ENCODE measurements around the gene CSTPP1.

Gene CSTPP1

DNA sequence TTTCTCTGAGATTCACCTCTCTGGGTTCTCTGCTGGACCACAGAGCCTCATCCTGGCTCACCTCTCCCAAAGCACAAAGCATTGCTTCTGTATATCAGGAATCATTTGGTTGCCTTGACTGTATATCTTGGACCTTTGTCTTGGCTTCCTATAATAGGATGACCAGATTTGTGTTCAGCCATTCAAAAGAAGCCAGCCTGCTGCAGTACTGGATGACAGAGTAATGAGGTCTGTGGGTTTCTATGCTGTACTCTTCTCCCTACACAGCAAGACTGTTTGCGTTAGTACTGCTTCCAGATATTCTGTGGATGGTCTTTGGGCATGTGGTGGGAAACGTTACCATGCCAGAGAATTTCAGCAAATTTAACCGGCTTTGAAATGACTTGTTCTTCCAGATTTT, 200.4 kb downstream of the CSTPP1 start:
- no peak for DNase-seq (ENCODE audit: low spot score)

DNA sequence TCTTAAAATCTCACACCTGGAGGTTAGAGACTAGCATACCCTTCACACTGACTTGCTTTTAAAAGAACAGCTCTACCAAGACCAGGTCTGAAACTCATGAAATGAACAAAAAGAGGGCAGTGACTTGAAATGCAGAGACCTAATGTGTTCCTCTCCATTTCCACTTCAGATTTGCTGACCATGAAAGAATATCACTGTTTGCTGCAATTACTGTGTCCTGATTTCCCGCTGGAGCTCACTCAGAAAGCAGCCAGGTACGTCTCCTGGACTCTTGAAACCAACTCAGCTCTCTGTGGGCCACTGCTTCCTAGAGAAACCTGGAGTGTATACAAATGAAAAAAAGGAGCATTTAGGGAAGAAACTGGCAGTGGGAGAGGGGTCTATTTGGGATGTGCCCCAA, 200.9 kb downstream of the CSTPP1 start:
- no peak for DNase-seq (ENCODE audit: low spot score)

DNA sequence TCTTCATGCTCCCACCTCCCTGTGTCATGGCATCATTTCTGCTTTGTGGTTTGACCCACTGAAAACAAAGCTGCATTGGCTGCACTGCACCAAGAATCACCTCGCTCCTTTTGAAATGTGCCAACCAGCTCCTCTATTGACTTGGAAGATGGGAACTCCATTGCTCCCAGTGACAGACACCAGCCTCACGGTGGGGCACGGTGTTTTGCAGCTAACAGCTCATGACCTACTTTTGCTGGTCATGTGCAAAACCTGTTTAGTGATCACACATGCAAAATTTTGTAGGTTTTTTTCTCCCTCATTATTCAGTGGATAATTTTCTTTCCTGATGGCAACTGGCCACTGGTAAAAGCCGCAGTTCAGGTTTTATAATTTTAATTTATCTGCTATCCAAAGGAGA, 203.3 kb downstream of the CSTPP1 start:
- no peak for DNase-seq (ENCODE audit: low spot score)

DNA sequence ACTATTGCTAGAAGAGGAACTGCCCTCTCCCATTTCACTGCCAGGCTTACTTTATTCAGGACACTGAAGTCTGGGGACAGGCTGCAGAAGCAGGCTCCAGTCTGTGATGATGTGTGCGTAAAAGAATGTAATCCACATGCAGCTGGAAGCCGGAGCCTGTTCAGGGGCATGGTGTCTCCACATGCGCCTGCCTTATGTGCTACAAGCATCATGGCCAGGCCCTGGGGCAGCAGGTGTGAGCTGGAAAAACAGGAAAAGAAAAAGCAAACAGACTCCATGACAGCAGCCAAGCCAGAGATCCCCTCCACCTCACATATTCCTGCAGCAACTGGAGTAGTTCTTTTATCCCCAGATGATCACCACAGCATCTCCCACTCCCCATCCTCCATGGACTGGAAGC, 206.8 kb downstream of the CSTPP1 start:
- no peak for DNase-seq (ENCODE audit: low spot score)

DNA sequence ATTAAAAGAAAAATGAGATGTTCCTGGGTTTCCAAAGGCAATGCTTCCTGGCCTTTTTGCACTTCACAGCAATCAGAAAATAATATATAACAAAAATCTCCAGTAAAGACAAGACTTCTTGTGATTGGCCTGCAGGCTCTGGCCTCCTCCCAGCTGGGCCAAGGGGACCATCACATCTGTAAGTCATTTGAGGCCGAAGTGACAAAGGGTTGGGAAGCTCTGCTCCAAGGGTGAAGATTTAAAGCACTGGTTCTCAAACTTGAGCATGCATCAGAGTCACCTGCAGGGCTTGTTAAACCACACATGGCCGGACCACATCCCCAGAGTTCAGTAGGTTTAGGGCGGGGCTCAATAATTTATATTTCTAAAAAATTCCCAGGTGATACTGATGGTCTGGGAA, 208.0 kb downstream of the CSTPP1 start:
- DNase-seq (ENCODE audit: low spot score) = no peak

DNA sequence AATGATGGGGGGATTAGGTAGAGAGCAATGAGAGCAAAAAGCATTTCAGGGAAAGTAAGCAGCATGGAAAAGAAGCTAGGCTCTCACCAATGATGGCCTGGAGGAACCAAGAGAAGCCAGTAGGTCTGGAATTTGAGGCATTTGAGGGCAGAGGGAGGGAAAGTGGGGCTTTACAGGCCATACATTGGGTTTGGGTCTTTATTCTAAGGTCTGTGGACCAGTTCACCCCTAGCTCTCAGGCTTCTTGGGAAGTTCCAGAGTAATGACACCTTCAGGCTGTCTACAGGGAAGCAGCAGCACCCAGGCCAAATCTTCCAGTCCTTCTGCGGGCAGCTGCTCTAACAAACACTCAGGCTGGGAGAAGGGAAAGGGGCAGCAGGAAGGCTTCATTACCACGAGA, 210.7 kb downstream of the CSTPP1 start:
- no peak for DNase-seq (ENCODE audit: low spot score)

DNA sequence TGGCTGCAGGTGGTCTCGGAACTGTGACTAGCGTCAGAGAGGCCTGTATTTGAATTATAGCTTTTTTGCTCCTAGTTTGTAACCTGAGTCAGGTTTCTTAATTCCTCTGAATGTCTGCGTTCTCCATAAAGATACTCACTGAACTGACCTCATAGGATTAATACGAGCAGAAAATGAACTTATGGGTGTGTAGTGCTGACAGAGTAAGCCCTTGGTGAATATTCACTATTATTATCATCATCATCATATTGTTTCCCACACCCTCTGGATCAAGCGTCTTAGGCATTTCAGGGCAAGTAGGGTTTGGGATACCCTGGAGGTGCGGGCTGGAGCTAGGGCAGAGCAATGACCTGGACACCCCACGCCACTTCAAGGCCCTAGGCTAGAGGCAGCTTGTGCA, 211.1 kb downstream of the CSTPP1 start:
- no peak for DNase-seq (ENCODE audit: low spot score)

DNA sequence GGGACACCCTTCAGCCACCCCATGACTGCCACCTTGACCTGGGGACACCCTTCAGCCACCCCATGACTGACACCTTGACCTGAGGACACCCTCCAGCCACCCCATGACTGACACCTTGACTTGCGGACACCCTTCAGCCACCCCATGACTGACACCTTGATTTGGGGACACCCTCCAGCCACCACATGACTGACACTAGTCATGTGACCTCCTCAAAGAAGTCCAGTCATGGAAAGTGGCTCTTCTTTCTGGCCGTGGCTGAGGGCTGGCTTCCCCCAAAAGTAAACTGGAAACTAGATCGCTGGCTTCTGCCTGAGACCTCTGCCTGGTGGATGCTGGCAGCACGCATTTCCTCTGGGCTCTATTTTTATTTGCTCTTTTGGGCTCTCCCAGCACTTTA, 211.7 kb downstream of the CSTPP1 start:
- DNase-seq (ENCODE audit: low spot score) = no peak

DNA sequence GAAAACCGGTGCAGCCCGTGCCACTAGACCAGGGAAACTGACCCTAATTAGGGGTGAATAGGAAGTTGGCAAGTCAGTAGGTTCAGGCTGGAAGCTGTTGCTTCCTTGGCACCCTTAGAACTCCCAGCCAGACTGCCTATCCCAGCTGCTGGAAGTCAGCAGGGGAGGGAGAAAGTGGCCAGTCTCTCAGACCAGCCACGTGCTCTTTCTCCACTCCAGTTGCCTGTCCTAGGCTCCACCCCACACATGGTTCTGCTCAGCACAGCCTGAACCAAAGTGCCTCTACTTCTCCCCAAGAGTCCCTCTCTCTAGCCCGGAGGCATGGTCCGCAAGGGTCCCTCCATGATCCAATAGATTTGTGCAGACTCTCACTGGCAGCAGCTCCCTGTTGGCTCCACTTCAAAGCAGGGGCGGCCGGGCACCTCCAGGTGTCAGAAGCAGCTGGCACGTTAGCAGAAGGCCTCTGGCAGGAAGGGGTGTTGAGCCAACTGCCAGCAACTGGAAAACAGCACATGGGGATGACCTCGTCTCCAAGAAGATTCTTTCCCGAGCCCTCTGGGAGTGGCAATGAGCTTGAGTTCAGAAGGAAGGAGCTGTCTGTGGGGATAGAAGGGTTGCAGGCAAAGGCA, 212.5 kb downstream of the CSTPP1 start:
- no peak for DNase-seq (ENCODE audit: low spot score)

DNA sequence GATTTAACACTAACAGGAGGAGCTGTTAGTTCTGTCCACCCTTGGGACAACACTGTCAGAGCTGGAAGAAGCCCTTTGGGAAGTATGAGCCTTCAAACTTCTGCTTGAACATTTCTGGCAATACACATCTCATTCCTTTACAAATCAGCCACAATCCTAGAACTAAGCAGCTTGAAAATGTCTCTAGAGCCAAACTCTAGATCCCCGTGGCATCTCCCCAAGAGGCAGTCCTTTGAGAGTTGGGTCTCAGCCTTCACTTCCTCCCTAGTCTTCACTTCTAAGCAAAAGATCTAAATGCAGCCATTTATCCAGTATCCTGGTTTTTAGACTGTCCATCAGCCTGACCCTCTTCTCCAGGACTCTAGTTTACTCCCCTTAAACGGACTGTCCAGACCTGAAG, 213.2 kb downstream of the CSTPP1 start:
- no peak for DNase-seq (ENCODE audit: low spot score)

DNA sequence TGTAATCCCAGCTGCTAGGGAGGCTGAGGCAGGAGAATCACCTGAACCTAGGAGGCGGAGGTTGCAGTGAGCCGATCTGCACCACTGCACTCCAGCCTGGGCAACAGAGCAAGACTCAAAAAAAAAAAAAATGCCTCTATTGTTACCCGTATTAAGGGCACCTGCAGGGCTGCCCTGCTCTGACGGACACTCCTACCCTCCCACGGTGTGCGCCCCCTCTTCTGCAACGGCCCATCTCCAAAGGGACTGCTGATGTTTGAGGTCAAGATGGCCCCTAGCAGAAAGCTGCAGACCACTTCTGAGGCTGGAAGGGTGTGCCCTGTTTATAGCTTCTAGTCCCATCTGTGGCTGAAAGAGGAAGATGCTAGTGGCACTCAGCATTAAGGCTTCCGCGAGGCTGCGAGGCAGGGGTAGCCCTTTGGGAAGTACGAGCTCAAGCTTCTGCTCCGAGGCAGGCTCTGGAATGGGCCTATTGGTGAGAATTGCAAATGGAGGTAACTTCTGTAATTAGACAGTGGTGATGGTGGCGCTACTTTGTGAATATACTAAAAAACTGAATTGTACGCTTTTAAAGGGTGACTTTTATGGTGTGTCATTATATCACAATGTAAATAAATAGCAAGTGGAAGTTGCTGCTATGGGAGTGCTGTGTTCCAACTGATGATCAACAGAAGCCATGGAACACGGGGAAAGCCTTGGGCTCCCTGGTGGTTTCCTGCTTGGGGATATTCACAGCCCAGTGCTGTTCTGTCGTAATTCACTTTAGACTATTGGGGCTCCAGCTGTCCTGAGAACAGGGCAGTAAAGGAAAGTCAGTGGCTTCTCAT, 215.8 kb downstream of the CSTPP1 start:
- DNase-seq (ENCODE audit: low spot score) = no peak

DNA sequence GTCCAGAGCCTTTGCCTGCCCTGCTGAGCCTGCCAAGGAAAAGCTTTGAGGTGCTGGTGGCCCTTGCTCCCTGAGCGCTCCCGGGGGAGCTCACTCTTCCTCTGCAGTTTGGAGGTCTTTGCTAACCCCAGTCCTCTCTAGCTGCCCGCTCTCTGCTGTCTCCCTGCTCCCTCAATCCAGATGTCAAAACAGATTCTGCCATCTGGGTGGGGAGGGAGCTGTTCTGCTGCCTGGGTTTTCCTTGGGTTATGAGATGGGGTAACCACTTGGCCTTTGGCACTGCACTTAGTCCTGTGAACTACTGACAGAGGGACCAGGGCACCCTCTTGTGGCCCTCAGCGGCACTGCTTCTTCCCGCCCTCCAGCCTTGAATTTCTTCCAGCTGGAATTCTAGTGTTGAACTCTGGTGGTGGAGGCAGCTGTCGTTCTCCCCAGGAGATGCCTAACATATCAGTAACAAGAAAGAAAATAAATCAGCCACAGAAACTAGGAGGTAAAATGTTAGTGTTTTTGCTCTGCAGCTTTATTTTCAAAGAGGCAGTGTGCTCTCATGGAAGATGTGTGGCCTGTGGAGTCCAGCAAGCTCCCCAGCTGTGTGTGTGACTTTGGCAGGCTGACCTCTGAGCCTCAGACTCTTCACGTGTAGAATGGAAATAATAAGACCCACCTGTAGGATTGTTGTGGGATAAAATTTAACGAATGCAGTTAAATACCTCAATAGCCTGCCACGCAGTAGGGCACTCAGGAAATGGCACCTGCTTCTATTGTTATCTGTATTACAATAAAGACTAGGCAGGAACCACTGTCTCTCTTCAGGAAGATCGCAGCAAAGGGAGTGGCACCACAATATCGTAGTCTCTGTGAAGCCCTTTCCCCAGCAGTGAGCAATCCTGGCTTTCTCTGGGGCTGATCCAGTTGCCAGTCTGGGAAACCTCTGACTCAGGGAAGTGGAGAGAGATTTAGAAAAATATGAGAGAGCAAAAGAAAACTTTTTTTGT, 216.7 kb downstream of the CSTPP1 start:
- DNase-seq (ENCODE audit: low spot score) = peak; percentile 40

DNA sequence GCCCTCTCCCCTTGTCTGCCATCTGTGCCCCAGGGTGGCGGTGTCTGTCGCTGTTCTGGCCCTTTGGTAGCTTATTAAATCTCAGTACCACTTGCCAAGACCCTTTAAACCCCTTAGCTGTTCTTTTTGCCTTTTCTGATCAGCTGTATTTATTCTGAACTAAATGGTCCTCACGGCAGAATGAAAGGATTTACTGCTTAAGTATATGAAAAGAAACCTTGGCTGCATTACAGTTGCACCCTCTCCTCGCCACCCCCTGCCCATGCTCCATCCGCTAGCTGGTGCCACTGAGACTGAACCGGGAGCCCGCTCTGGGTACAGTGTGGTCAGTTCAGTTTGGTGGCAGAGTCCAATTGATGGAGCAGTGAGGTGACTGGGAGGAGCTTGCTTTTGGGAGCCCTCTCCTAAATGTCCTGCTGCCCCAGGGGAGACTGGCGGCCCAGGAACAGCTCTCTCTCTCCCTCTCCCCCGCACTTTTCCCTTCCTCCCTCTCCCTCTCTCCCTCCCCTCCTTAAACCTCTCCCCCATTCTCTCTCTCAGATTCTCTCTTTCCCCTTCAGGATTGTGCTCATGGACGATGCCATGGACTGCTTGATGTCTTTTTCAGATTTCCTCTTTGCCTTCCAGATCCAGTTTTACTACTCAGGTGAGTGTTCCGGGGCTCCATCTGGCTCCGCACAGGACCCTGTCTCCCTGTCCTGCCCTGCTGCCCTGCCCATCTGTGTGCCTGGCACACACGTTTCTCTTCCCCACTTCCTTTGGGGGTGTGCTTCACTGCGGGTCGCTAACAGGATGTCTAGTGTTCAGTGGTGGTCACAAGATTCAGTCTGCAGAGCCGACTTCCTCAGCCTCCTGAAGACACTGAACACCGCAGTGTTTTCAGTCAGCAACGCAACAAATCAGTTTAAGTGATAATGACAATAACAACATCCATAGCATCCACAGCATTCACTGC, 218.3 kb downstream of the CSTPP1 start:
- peak; percentile 20 for DNase-seq (ENCODE audit: low spot score)

DNA sequence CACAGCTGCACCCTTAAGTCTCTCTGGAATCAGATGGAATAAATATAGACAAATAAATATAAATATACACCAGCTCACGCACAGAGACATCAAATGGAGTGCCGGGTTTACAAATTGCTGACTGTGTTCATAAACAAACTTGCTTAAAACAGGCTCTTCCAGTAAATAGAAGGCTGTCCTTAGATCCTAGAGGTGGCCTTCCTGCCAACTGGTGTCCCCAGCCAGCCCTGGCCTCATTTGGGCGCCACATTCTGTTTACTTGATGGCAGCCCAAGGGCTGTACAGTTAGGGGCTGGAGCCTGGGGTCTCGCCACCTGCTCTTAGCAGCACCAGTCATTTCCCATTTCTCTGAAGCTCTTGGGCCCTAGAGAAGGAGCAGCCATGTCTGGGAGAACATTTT, 219.3 kb downstream of the CSTPP1 start:
- DNase-seq (ENCODE audit: low spot score) = no peak

DNA sequence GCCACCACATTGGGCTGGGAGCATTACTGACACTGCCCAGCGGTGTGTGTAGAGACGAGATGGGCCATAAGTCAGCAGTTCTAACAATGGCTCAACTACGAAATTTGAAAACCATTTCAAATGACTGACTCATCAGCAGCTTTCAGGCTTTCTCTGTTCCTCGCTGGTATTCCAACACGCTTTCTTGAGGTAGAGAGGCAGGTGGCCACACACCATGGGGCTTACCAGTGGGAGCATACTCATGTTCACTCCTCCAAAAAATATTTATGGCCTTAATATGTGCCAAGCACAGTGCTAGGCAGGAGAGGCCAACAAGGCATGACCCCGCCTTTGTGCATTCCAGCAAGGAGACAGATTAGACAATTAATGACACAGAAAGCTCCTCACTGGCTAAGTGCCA, 219.8 kb downstream of the CSTPP1 start:
- no peak for DNase-seq (ENCODE audit: low spot score)

DNA sequence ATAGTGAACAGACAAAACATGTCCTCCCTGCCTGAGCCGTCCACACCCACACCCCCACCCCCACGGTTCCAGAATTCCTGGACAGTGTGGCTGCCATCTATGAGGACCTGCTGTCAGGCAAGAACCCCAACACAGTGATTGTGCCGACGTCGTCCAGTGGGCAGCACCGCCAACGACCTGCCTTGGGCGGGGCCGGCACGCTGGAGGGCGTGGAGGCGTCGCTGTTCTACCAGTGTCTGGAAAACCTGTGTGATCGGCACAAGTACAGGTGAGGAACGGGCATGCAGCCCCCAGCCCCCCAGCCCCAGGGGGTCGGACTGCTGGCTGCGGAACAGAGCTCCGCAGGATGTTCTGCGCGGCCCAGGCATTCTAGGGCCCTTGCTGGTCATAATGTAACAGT, 220.4 kb downstream of the CSTPP1 start:
- DNase-seq (ENCODE audit: low spot score) = no peak

DNA sequence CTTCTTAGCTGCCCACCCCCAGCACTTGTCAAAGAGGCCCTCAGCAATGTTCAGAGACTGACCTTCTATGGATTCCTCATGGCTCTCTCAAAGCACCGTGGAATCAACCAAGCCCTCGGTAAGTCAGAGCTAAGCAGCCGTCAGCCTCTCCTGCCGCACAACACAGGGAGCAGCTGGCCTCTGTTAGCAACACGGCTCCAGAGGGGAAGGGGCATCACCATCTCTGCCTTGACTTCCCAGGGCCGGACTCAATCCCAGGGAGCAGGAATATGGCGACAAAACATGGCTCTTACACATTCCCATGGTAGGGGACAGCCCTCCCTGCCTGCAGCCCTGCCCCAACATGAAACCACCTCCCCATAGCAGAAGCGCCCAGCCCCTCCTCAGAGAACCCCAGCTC, 221.2 kb downstream of the CSTPP1 start:
- DNase-seq (ENCODE audit: low spot score) = no peak

DNA sequence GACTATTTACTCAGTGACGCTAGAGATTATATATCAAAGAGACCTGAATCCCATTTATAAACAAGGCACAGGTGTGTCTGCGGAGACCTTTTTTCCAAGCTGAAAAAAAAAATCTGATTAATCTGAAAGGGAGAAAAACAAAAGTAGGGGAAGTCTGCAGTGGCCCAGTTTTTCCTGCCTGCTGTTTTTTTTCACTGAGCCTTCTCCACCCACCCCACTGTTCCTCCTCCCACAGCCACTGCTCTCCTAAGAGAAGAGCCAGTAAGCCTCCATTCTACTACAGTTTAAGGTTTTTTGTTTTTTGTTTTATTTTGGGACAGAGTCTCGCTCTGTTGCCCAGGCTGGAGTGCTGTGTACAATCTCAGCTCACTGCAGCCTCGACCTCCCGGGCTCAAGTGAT, 221.7 kb downstream of the CSTPP1 start:
- DNase-seq (ENCODE audit: low spot score) = no peak

DNA sequence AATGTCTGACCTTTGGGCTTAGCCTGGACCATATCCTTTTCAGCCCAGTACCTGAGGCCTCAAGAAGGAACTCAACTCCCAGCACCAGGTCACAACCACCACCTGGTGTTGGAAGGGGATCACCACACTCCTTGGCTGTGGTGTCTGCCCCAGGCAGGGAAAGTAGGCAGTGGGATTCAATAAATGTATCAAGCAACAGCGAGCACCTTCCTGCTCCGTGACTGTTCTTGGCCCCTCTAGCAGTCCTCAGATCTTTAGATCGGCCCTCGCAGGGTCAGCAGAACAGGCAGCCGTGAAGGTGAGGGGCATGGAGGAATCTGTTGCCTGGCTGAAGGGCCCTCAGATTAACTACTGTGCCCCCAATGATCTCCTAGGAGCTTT, 224.2 kb downstream of the CSTPP1 start:
- no peak for DNase-seq (ENCODE audit: low spot score)

DNA sequence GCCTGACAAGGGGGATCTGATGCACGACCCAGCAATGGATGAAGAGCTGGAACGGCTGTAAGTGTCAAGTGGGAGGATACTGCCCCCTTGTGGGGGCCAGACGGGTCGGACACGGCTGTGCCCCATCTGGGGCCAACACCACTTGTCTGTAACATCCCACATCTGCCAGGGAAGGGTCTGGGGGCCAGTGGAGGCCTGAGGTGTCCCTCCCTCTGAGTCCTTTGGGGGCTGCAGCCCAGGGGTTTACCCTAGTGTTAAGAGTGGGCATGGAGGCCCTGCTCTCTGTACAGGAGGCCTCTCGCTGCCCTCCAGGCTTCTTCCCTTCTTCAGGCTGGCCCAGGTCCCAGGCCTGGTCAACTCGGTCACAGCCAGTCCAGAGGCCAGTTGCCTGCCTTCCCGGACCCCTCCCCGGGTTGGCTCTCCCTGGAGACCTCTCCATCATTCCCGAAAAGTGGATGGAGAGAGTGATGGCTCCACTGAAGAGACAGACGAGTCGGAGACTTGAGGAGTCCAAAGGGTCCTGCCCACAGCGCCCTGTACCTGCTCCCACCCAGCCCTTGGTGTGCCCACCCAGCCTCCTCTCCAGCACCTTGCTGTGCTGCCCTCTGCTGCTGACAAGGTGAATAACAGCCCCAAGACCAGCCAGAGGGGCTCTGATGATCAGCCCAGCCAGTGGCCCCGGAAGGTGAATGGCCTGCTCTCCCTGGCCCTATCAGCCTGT, 224.7 kb downstream of the CSTPP1 start:
- peak; percentile 46 for DNase-seq (ENCODE audit: low spot score)

DNA sequence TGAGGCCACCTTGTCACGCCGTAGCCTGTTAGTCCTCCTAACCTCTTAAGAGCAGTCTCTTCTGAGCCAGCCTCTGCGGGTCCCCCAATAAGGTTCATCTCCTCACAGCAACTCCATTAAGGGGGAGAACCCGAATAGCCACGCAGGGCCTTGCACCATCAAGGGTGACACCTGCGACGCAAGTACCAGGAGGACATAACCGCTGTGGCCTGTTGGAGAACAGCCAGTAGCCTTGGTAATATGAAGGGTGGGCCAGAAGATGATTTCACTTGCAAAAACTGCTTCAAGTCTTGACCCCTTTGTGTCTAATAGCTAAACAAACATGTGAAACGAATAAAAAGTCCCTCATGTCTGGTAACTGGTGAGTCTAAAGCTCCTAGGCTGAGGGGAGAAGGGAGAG, 225.3 kb downstream of the CSTPP1 start:
- DNase-seq (ENCODE audit: low spot score) = no peak
